GM15510 (cell line): Measurements from ENCODE around the gene SREK1IP1.

Experiments used
- POLR2A ChIP-seq: IDR thresholded peaks from 3 replicates; pipeline ENCODE4 v1.6.1; 2011; ENCODE audit warnings: borderline replicate concordance; ENCODE audit not compliant: insufficient read length; ENCODE audit errors: extremely low read depth

SREK1IP1 gene

DNA sequence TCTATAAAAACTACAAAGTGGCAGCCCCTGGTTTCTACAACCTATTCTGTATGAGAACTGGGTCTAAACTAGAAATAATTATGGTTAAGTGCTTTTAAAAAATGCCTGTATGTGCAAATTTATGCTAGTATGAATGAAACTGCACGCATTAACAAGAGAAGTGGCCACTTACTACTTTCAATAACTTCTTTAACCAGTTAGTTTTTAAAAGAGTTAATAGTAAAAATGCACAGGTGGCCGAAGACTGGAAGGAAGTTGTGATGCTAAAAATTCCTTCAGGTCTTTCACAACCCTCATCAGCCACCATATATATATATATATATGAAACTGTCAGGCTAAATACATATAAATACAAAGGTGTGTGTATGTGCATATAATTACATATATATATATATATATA is 41.3 kb downstream of the SREK1IP1 start:
- TF ChIP-seq POLR2A: no peak

DNA sequence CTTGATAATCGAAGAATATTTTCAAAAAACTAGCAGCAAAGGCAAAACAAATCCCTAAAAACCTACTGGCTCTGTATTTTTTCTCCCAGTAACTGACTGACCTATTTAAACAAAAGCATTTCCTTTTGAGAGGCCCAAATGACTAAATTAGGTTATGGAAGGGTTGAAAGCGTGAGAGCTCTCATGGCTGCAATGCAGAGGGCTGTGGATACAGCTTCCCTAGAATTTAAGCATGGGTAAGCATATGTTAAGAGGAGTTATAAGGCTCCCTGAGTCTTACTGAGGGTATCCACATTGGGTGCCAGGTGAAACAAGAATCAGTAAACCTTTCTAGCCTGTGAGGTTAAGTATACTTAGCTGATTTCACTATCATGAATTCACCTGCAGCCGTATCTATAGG is 45.9 kb downstream of the SREK1IP1 start:
- TF ChIP-seq POLR2A: no peak

DNA sequence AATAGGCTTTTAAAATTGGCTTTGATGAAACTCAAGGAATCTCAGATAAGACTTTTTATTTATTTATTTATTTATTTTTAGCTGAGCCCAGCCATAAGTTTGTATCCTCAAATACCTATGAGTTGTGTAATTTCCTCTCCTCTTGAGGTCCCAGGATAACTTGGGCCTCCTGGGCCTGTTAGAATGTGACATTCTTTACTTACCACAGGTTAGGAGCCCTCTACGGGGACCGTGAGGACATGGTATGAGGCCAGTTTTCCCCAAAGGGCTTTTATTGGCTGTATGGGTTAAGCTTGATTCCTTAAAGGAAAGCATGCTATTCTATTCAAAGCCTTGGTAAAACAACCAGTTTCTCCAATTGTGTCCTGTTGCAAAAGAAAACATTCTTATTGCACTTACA is 61.3 kb downstream of the SREK1IP1 start:
- no peak for TF ChIP-seq POLR2A

DNA sequence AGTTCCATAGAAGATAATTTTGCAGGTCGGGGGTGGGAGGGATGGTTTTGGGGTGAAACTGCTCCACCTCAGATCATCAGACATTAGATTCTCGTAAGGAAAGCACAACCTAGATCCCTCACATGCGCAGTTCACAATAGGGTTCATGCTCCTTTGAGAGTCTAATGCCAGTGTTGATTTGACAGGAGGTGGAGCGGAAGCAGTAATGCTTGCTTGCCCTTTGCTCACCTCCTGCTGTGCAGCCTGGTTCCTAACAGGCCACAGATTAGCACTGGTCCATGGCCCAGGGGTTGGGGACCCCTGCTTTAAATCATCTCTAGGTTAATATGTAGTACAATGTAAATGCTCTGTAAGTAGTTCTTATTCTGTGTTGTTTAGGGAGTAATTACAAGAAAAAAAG is 67.7 kb downstream of the SREK1IP1 start:
- no peak for TF ChIP-seq POLR2A

DNA sequence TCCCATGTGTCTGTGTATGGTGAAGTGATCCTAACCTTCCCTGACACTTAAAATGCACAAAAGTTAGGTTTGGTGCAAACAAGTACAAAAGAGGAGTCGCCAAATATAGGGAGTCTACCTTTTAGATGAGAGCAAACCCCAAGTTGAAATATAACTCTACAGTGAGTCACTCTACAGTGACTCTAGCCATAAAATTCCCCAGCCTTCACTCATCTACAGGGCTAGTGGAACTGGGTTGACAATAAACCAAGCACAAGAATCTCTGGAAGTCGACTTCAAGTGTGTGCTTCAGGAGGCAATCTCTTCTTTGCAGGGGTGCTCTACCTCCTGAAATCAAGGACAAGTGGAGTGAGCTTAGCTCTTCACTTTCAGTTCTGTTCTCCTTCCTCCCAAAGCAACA is 74.9 kb downstream of the SREK1IP1 start:
- no peak for TF ChIP-seq POLR2A

DNA sequence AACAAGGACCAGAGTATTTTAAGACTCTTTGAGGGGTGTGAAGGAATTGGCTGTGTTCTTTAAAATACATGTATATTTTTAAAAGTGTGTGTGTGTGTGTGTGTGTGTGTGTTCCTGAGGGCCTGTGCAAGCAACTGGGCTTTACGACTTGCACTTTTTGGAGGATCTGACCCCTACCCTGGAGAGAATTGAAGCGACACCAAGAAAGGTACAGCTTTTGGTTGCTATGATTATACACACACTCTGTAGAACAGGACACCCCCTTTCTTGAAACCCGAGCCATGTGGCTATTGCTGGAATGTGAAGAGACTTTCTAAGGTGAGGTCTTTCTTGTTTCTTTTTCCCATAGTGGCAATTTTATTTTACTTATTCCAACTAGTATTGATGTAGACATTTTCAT is 77.2 kb downstream of the SREK1IP1 start:
- TF ChIP-seq POLR2A: no peak

DNA sequence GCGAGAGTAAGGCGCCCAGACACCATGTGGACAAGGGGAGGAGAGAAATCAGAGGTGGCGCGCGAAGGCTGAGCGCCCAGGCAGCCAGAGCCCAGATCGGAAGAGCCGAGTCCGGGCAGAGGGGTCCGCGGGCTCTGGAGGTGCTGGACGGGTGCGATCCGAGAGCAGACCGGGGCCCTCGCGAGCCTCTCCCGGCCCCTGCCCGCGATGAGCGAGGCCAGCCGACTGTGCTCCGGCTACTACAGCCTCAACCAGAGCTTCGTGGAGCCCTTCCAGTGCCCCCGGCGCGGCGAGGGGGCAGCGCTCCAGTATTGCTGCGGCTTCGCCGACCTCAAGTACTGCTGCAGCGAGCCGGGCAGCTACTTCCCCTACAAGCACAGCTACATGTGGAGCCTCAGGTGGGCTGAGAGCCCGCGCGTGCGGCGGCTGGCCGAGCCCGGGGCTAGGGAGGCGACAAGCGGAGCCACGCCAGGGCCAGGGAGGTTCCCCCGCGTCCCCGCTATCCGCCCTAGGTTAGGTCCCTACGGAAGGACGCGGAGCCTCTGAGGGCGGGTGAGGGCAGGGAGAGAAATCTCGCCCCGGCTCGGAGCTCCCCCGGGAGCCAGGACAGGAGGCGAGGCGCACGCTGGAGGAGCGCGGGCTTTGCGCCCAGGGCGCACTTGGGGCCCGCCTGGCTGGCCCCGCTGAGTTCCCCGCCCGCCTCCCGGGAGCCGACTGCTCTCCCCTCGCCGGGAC is 77.9 kb downstream of the SREK1IP1 start, which contains the start of gene SHISAL2B:
Gene SHISAL2B, plus strand, starts transcription at position 87 of the 735 bp plus-strand sequence. Its CDS starts 121 bp downstream, at position 208.
- no peak for TF ChIP-seq POLR2A

DNA sequence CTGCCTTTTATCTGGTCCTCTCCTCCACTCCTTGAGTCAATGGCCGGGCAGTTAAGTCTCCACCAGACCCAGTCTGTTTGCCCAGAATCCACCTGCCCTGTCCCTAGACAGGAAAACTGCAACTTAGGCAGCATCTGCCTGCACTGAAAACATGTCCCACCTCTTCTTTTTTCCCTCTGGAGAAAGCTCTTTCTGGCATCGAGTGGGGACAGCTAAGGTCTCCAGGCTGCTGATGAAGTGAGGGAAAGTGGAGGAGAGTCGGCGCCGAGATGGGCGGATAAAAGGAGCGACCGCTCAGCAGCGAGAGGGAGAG is 78.4 kb downstream of the SREK1IP1 start:
- no peak for TF ChIP-seq POLR2A

DNA sequence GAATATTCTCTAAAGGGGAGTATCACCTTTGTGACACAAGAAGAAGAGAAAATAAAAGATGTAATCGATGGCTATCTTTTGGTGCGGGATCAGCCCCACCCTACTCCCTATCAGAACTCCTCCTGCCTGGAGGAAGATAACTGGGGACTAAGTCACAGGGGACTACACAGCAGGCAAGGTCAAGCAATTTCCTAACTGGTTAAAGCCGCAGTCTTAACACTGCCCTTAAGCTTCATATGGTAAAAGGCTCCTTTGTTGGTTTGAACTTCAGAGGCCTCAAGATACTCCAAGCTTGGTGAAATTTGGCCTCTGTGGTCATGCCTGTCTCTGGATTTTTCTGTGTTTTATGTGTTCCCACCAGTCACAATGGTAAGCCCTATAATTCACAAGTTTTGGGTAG is 79.5 kb downstream of the SREK1IP1 start:
- TF ChIP-seq POLR2A: no peak

DNA sequence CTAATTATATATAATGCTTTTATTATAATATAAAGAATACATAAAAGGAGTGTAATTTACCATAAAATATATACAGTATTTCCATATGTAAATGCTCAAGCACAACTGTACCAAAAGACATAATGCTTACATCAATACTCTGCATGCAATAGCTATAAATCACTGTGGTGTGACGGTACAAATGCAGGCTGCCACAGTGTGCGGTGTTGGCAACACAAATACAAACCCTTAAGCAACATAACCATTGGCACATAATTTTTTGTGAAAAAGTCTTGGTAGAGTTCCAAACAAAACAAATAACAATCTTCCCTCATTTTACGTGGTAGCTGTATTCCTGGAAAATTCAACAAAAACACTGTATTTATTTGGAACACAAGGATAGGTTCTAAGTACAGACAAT is 80.1 kb downstream of the SREK1IP1 start:
- no peak for TF ChIP-seq POLR2A

DNA sequence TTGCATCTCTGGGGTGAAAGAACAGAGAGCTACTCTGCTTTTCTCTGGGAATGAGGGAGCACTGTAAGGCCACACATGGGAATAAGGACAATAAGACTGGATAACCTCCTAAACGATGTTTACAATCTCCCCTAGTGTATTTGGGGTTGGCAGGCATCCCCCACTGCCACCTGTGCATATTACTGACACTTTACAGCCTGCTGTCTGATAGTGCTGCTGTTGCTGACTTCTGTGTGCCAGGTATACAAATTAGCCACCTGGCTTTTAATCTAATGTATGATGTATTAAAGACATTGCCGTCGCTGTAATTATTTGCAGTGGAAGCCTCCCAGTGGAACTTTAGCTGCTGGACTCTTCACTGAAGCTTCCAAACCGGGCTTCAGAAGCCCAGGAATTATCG is 82.6 kb downstream of the SREK1IP1 start:
- TF ChIP-seq POLR2A: no peak

DNA sequence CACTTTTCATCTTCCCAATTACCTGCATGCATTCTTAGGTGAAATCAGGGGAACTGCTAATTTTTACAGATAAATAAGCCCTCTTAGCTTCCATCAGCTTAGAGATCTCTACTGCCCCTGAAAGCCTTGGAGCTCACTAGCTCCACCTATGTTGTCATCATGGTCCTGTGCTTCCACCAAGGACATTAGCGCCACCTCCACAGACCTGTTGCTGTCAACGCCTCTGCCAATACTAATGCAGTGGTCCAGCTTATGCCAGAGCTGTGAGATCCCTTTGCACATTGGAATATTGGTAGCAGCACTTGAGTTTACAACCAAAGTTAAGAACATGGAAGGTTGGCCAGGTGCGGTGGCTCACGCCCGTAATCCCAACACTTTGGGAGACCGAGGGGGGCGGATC is 85.9 kb downstream of the SREK1IP1 start:
- no peak for TF ChIP-seq POLR2A

DNA sequence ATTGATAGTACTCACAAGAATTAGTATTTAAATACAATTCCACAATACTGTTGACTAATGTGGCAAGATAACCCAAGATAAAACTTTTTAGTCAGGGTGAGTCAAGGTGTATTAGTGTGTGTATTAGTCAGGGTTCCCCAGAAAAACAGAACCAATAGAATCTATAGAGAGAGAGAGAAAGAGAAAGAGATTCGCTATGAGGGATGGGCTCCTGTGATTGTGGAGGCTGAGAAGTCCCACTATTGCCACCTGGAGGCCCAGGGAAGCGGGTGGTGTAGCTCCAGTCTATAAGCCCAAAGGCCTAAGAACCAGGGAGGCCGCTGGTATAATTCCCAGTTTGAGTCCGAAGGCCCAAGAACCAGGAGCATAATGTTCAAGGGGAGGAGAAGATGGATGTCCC is 88.2 kb downstream of the SREK1IP1 start:
- TF ChIP-seq POLR2A: no peak

DNA sequence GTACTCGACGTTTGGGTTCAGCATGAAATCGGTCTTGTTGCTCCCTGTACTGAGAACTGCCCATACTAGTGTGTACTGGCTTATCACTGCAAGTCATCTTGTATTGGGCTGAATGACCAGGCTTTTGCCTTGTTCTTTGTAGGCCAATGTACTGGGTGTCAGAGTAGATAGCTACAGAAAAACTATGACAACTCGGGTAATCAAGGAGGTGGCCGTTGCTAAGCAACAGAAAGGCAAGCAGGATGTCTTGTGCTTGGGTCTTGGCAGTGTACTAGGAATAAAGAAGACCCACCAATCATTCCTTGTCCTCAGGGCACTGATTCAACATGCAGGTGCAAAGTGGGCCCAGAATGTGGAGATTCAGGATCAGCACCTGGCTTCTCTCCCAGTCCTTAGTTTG is 90.1 kb downstream of the SREK1IP1 start:
- no peak for TF ChIP-seq POLR2A

DNA sequence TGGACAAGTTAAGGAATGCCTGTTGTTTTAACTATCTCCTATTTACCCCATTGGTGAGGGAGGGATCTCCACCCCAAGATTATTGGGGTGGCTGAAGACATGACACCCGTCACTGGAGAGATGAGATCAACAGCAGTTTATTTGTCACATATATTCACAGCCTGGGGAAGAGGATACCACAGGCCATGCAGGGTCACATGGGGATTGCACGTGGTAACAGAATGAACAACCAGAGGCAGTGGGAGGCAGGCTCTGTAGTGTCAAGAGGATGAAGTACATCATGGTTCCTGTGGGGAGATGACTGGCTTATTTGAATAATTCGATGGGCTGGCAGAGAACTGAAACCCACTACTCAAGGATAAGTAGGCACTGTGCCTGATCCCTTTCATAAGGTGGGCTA is 96.8 kb downstream of the SREK1IP1 start:
- no peak for TF ChIP-seq POLR2A

DNA sequence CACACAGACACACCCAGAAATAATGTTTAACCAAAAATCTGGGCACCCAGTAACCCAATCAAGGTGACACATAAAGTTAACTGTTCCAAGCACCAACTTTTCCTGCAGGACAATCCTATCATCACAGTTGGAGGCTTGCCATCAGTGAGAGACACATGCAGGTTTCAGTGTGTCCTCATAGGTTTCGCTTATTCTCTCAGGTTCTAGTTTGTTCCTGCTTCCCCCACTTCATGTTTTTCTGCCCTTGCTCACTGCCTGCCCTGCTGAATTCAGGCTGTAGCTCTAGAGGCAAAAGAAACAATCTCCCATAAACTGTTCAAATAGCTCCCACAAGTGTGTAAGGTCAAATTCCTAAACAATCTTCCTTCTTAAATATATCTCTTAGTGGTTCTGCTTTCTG is 98.2 kb downstream of the SREK1IP1 start:
- TF ChIP-seq POLR2A: no peak
